ENCODE results near the gene KCNK1.

KCNK1 gene

GRCh38 chr1:233707880-233708815 lies 94.2 kb downstream of the KCNK1 start:
- DNase-seq = peak in 1 of 2 experiments; percentile 37

GRCh38 chr1:233710031-233710430 lies 96.1 kb downstream of the KCNK1 start:
- DNase-seq = no peak

- DNase-seq = no peak
Measured at GRCh38 chr1:233710507-233710906, 96.6 kb downstream of the KCNK1 start.

- no peak for DNase-seq
Measured at GRCh38 chr1:233714631-233715217, 100.8 kb downstream of the KCNK1 start.

- no peak for DNase-seq
Measured at GRCh38 chr1:233718057-233718456, 104.2 kb downstream of the KCNK1 start.

- no peak for DNase-seq
Measured at GRCh38 chr1:233719655-233720341, 105.9 kb downstream of the KCNK1 start.

- no peak for DNase-seq
Measured at GRCh38 chr1:233721004-233721595, 107.2 kb downstream of the KCNK1 start.
